ENCODE data around the gene HEXIM1.

HEXIM1 gene

GRCh38 chr17:45129940-45130680 lies 18.2 kb upstream of the HEXIM1 start:
- no peak for DNase-seq (ENCODE audit: low read depth)

- DNase-seq (ENCODE audit: low read depth): no peak
Observed at GRCh38 chr17:45130681-45131615, 17.3 kb upstream of the HEXIM1 start.

- no peak for DNase-seq (ENCODE audit: low read depth)
Observed at GRCh38 chr17:45131616-45132319, 16.5 kb upstream of the HEXIM1 start.

- no peak for DNase-seq (ENCODE audit: low read depth)
Observed at GRCh38 chr17:45132320-45132571, 16.0 kb upstream of the HEXIM1 start, which contains the start of gene PLCD3. Gene PLCD3 (minus strand): TSS chr17:45132515. CDS start chr17:45132410, 105 bp downstream.

GRCh38 chr17:45132572-45133463 lies 15.5 kb upstream of the HEXIM1 start:
- peak; percentile 77 for DNase-seq (ENCODE audit: low read depth)

- DNase-seq (ENCODE audit: low read depth): peak; percentile 95
Observed at GRCh38 chr17:45135192-45135977, 12.9 kb upstream of the HEXIM1 start, which contains the start of gene ACBD4. Gene ACBD4 (plus strand): TSS chr17:45135687. CDS start chr17:45136145, 458 bp downstream.

GRCh38 chr17:45135978-45136791 lies 12.1 kb upstream of the HEXIM1 start:
- no peak for DNase-seq (ENCODE audit: low read depth)

GRCh38 chr17:45136846-45137560 lies 11.3 kb upstream of the HEXIM1 start:
- no peak for DNase-seq (ENCODE audit: low read depth)

- DNase-seq (ENCODE audit: low read depth): no peak
Observed at GRCh38 chr17:45137561-45138305, 10.5 kb upstream of the HEXIM1 start.

- no peak for DNase-seq (ENCODE audit: low read depth)
Observed at GRCh38 chr17:45138911-45139532, 9.3 kb upstream of the HEXIM1 start.

- no peak for DNase-seq (ENCODE audit: low read depth)
Observed at GRCh38 chr17:45139533-45139920, 8.7 kb upstream of the HEXIM1 start.

- no peak for DNase-seq (ENCODE audit: low read depth)
Observed at GRCh38 chr17:45143094-45143670, 5.1 kb upstream of the HEXIM1 start.

GRCh38 chr17:45143767-45144198 lies 4.5 kb upstream of the HEXIM1 start:
- peak; percentile 98 for DNase-seq (ENCODE audit: low read depth)

GRCh38 chr17:45144199-45145034 lies 3.9 kb upstream of the HEXIM1 start:
- peak; percentile 16 for DNase-seq (ENCODE audit: low read depth)

- no peak for DNase-seq (ENCODE audit: low read depth)
Observed at GRCh38 chr17:45145035-45145389, 3.3 kb upstream of the HEXIM1 start.

- no peak for DNase-seq (ENCODE audit: low read depth)
Observed at GRCh38 chr17:45146166-45146565, 2.1 kb upstream of the HEXIM1 start.

- DNase-seq (ENCODE audit: low read depth): no peak
Observed at GRCh38 chr17:45146592-45146889, 1.7 kb upstream of the HEXIM1 start.
